ENCODE measurements around the gene ZNF407.

ZNF407 gene

DNA sequence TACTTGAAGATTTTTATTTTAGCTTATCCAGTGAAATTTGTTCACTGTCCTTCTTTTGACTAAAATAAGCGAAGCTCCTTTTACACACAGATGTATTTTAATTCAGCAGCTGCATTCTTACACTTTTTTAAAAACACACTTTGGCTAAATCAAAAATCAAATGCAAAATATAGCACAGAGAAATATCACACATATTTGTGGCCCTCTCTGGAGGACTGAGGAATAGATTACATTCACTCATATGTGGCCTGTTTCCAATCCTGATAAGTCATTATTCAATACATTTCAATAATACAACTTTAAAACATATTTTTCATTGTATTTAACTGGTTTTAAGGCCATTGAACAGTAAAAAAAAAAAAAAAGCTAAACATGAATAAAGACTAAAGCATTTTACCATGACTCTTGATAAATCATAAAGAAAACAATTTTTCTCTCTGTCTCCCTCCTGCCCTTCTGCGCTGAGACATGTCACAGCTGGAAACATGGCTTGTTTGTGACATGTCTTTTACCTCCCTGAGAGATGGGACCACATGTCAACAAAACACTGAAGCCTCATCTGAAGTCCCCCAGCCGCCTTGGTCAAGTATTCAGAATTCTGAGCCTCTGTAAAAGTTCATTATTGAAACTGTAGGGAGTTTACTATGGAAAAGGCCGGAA is 221.0 kb downstream of the ZNF407 start:
- Mint-ChIP-seq H3K36me3 (ENCODE audit: low read depth) (peaks cover 4% of the 10 kb centered on the region), H3K27ac (no peak overlapping the region), H3K4me3 (no peak overlapping the region), H3K27me3 (ENCODE audit: low read depth) (no peaks in the 10 kb centered on the region), H3K9me3 (no peaks in the 10 kb centered on the region), H3K4me1 (ENCODE audit: low read depth) (no peaks in the 10 kb centered on the region)
- DNase-seq (ENCODE audit: low spot score), result no peak

DNA sequence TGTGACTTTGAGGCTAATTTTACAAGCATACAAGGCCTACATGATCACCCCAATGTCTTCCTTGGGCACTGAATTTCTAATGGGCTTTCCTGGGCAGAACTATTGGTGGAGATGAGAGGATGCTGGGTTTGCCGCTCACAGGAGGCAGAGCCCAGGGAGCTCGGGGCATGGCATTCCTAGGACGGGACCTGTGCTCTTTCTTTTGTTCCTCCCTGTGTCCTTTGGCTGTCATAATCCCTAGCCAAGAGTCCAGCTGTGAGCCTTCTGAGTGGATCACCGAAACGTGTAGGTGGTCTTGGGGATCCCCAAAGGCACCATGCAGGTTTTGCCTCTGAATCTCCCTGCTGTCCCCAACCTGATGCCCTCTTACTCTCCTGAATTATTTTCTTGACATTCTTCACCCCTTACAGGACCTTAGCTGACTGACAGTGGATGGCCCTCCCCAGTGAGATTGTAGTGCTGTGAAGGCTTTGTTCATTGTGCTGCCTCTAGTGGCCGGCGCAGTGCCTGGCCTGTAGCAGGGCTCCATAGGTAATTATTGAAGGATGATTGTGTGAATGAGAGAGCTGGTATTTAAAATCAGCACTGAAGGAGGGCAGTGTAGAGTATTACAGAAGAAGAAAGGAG is 221.9 kb downstream of the ZNF407 start:
- no peaks in the 10 kb centered on the region for H3K27me3 Mint-ChIP-seq (ENCODE audit: low read depth)
- H3K9me3 Mint-ChIP-seq, result no peaks in the 10 kb centered on the region

DNA sequence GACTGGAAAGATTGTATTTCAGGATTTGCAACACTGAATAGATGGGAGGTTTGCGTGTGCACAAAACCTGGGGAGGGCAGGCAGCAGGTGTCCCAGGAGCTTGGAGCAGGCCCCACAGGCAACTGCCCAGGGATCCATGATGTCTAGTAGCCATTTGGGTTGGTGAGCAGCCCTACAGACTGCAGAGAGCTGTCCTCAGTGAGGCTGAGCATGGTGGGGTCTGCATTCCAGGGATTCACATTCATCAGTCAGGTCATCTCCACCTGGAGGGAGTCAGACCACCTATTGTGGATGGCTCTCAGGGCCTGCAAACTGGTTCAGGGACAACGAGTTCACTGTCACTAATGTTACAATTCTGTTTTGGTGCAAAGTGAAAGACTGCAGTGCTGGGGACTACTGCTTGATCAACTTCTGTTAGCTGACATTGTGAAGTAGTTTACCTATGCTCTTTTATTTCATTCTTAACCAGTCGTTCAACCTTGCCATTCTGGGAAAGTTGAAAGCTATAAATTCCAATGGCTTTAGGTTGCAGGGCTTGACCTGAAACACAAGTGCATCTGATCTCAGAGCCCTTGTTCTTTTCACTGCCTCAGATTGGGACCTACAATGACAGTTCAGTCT is 222.6 kb downstream of the ZNF407 start:
- no peaks in the 10 kb centered on the region for H3K27me3 Mint-ChIP-seq (ENCODE audit: low read depth)
- H3K4me1 Mint-ChIP-seq (ENCODE audit: low read depth), result no peaks in the 10 kb centered on the region
- H3K9me3 Mint-ChIP-seq, result no peaks in the 10 kb centered on the region
- peaks cover 4% of the 10 kb centered on the region for H3K36me3 Mint-ChIP-seq (ENCODE audit: low read depth)
- H3K4me3 Mint-ChIP-seq, result no peak overlapping the region
- H3K27ac Mint-ChIP-seq, result no peak overlapping the region
- no peak for DNase-seq (ENCODE audit: low spot score)

More for the DNA sequence above, 221.9 kb downstream of the ZNF407 start:
- Mint-ChIP-seq H3K36me3 (ENCODE audit: low read depth) (peaks cover 4% of the 10 kb centered on the region), H3K27ac (no peak overlapping the region), H3K4me3 (no peak overlapping the region), H3K4me1 (ENCODE audit: low read depth) (no peaks in the 10 kb centered on the region)
- no peak for DNase-seq (ENCODE audit: low spot score)

DNA sequence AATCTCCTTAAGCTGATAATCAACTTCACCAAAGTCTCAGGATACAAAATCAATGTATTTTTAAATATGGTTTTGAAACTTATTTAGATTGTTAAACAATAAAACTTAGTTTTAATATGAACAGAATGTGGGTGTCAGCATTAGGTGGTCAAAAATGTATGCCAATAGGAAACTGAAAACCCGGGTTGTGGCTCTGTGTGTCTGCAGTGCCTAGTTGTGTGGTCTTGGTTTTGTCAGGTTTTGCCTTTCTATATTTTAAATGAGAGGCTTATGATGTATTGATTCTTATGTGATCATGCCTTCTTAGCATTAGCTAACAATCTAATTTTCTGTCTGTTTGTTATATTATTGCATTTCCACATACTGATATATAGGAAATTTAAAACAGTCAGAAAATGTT is 227.8 kb downstream of the ZNF407 start:
- no peaks in the 10 kb centered on the region for H3K27me3 Mint-ChIP-seq (ENCODE audit: low read depth)
- H3K36me3 Mint-ChIP-seq (ENCODE audit: low read depth), result peaks cover 4% of the 10 kb centered on the region
- DNase-seq (ENCODE audit: low spot score), result no peak
- H3K4me3 Mint-ChIP-seq, result no peak overlapping the region
- H3K27ac Mint-ChIP-seq, result no peak overlapping the region
- H3K4me1 Mint-ChIP-seq (ENCODE audit: low read depth), result no peaks in the 10 kb centered on the region
- H3K9me3 Mint-ChIP-seq, result no peaks in the 10 kb centered on the region

DNA sequence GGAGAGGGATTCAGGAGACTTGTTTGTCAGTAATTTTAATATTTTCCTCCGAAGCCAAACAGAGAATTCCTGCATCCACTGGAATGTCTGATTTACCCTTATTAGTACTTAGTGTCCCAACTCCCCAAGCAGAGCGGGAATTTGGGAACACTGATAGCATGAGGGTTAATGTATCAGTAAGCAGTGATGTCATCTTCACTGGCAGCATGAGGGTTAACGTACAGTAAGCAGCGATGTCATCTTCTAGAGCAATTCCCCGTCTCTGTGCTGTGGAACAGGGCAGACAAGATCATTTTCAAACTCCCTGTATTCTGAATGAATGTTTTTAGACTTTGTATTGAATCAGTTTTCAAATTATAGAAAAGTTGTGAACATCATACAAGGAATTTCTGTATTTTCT is 228.9 kb downstream of the ZNF407 start:
- no peak for DNase-seq (ENCODE audit: low spot score)
- Mint-ChIP-seq H3K4me3 (no peak overlapping the region), H3K9me3 (no peaks in the 10 kb centered on the region), H3K4me1 (ENCODE audit: low read depth) (peaks cover under 1% of the 10 kb centered on the region), H3K36me3 (ENCODE audit: low read depth) (peaks cover 4% of the 10 kb centered on the region), H3K27ac (no peak overlapping the region), H3K27me3 (ENCODE audit: low read depth) (no peaks in the 10 kb centered on the region)

DNA sequence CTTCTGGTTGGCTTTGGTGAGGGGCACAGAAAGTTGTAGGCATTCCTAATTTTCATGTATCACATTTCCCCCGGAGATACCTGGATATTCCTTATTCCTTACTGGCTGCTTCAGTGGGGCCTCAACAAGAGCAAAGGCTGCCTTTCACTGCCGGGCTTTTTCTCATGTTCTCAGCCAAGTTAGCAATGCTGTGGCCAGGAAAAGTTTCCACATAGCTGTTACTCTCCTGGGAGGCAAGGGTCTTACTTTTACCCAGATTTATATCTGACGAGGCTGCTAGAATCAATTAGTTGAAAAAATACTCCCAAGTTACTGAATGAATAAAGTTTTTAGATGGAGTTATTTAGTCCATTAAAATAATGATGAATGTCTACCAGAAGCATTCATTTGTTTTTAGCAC is 230.5 kb downstream of the ZNF407 start:
- no peak for DNase-seq (ENCODE audit: low spot score)
- no peaks in the 10 kb centered on the region for H3K27me3 Mint-ChIP-seq (ENCODE audit: low read depth)
- H3K36me3 Mint-ChIP-seq (ENCODE audit: low read depth), result peaks cover 2% of the 10 kb centered on the region
- peaks cover 7% of the 10 kb centered on the region for H3K4me1 Mint-ChIP-seq (ENCODE audit: low read depth)
- no peak overlapping the region for H3K4me3 Mint-ChIP-seq
- H3K27ac Mint-ChIP-seq, result no peak overlapping the region
- H3K9me3 Mint-ChIP-seq, result no peaks in the 10 kb centered on the region

DNA sequence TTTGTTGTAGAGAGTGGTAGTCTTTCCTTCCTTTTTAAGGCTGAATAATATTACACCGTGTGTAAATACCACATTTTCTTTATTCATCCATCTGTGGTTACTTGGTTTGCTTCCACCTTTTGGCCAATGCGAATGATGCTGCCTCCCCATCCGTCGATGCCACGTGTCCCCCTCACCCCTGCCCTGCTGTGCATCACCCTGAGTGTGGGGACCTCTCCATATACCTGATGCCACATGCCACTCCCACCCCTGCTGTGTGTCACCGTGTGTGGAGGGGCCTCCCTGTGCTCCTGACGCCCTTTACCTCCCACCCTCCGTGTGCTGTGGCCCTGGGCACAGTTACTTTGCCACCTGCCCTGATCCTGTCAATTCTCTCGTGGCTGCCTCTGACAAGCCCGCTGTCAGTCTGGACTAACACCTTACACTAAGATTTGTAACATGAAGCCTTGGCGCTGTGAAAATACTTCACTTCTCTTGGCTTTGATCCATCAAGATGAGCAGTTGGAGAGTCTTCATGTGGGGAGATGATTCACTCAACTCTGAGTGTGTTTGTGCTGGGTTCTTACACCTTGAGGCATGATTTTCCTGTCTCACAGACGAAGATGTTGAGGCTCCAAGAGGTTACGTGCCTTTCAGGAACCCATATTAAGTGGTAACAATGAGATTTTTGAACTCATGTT is 234.0 kb downstream of the ZNF407 start:
- H3K9me3 Mint-ChIP-seq, result no peaks in the 10 kb centered on the region
- no peak overlapping the region for H3K4me3 Mint-ChIP-seq
- DNase-seq (ENCODE audit: low spot score), result no peak
- H3K27ac Mint-ChIP-seq, result no peak overlapping the region
- no peaks in the 10 kb centered on the region for H3K36me3 Mint-ChIP-seq (ENCODE audit: low read depth)
- H3K4me1 Mint-ChIP-seq (ENCODE audit: low read depth), result peaks cover 11% of the 10 kb centered on the region
- H3K27me3 Mint-ChIP-seq (ENCODE audit: low read depth), result no peaks in the 10 kb centered on the region

DNA sequence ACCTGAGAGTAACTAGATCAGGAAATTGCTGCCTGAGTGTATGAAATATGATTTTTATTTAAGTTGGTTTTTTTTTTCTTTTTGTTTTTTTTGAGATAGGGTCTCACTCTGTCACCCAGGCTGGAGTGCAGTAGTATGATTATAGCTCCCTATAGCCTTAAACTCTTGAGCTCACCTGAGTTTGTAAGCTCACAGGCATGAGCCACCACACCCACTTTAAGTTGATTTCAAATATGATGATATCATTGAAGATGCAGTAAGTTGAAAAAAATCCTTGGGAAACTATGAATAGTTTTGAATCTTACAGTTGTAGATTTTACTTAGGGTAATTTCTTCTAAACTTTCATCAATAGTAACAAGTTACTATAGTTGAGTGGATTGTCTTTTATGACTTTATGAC is 234.7 kb downstream of the ZNF407 start:
- Mint-ChIP-seq H3K27me3 (ENCODE audit: low read depth) (no peaks in the 10 kb centered on the region), H3K4me3 (no peak overlapping the region), H3K9me3 (no peaks in the 10 kb centered on the region), H3K4me1 (ENCODE audit: low read depth) (peaks cover 11% of the 10 kb centered on the region), H3K27ac (no peak overlapping the region), H3K36me3 (ENCODE audit: low read depth) (no peaks in the 10 kb centered on the region)
- DNase-seq (ENCODE audit: low spot score), result no peak

DNA sequence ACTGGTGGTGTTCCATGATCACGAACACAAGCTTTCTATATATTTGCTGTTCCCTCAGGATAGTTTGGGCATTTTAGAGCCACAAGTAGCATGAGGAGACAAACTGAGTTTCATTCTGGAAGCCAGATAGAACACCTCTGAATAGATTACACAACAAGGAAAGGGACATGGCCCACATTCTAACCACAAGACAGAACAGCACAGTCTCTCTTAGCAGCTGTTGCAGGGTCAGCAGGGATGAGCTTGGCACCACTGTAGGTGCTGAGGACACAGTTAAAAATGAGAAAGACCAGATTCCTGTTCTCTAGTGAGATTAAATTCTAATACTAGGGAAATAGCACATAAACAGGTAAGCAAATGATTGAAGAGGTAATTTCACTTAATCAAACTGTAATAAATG is 235.3 kb downstream of the ZNF407 start:
- Mint-ChIP-seq H3K27ac (no peak overlapping the region), H3K4me3 (no peak overlapping the region), H3K4me1 (ENCODE audit: low read depth) (peaks cover 14% of the 10 kb centered on the region), H3K36me3 (ENCODE audit: low read depth) (no peaks in the 10 kb centered on the region), H3K27me3 (ENCODE audit: low read depth) (no peaks in the 10 kb centered on the region), H3K9me3 (no peaks in the 10 kb centered on the region)
- DNase-seq (ENCODE audit: low spot score), result no peak

DNA sequence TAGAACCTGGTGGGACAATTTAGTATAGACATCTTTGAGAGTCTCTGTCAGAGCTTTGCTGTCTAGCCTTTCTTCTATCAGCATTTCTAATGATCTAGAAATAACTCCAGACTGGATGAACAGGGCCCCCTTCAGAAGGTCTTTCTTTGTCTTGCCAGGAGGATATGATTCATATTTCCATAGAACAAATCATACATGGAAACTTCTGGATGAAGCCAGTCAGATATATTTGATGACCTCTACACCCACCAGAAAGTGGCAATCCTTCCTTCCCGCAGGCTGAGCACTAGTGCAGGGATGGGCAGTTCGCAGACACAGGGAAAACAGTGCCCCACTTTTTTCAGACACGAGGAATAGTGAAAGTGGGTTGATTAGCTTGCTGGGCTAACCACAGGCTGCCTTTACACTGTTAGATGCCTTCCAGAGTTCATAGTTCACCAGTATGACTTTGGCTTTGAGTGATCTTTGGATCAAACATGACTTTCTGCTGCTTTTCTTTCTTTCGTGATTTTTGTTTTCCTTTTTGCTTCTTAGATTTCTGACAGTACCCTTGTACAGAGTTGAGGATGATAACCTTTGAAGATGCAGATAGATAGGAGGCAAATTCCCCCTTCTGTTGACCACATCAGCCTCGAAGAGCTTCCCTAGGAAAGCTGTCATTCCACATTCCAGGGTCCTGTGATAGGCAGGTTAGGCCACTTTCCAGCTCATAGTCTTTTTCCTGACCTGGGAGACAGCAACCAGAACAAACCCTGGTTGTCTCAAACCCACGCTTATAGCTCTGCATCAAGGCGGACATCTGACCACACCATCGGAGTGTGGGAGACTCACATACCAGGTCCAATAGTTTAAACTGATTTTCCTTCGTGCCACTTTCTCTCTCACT is 237.0 kb downstream of the ZNF407 start:
- H3K4me3 Mint-ChIP-seq, result no peak overlapping the region
- no peaks in the 10 kb centered on the region for H3K27me3 Mint-ChIP-seq (ENCODE audit: low read depth)
- DNase-seq (ENCODE audit: low spot score), result no peak
- no peaks in the 10 kb centered on the region for H3K9me3 Mint-ChIP-seq
- peaks cover 23% of the 10 kb centered on the region for H3K4me1 Mint-ChIP-seq (ENCODE audit: low read depth)
- no peak overlapping the region for H3K27ac Mint-ChIP-seq
- H3K36me3 Mint-ChIP-seq (ENCODE audit: low read depth), result no peaks in the 10 kb centered on the region

DNA sequence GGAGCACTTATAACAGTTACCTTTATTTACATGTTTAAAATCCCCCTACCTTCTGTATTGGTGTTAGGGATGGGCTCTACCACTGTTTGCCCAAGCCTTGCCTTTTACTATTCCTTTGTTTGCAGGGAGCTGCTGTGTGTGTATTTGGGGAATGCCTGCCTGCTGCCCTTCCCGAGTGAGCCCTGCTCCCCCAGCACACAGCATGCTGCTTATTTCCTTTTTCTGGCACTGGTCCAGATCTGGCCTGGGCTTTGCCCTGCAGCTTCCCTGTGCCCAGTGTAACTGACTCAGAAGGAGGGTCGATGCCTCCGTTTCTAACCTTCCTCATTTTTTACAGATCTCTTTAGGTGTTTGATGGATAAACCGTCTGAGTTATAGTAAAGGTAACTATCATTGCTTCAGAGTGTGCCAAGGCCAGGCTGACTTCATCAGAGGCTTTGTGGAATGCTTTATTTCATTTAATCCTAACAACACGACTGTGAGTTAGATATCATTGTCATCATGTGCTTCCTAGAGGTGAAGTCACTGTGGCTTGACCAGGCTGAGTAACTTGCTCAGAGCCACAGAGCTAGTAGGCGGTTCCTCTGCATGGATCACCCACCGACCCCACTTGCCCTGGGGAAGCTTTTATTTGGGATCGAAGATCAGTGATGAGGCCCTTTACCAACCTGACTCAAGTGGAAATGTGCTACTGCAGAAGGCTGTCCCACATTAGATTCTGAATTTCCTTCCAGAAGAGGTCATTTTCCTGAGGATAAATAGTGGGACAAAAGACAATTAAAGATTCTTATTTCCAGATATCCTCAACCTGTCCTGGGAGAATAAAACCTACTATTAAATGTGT is 238.8 kb downstream of the ZNF407 start:
- peaks cover 35% of the 10 kb centered on the region for H3K4me1 Mint-ChIP-seq (ENCODE audit: low read depth)

DNA sequence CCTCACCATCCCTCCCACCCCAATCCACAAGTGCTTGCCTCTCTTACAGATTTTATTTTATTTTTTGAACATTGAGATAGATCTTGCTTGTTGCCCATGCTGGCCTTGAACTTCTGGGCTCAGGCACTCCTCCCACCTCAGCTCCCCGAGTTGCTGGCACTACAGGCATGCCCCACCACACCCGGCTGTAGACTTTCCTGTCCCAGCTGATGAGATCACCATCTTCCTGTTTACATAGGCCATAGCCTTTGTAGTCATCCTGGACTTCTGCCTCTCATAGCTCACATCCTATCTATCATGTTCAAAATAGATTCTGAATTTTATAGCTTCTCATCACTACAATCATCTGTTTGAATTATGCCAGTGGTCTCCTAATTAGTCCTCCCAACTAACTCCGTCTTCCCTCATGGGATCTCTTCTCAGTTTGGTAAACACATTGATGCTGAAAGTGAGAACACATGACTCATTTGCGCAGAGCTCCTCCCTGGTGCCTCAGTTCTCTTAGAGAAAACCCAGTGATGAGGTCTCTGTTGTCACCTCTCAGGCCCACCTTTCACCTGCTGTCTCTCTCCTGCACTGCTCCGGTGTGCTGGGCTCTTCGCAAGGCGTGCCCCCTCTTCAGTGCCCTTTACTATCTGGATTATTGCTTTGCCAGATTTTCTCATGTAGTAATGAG is 243.0 kb downstream of the ZNF407 start:
- peak overlapping the region; percentile 73 for H3K27ac Mint-ChIP-seq
- no peak for DNase-seq (ENCODE audit: low spot score)
- peaks cover 26% of the 10 kb centered on the region for H3K4me1 Mint-ChIP-seq (ENCODE audit: low read depth)
- peaks cover 3% of the 10 kb centered on the region for H3K36me3 Mint-ChIP-seq (ENCODE audit: low read depth)
- H3K9me3 Mint-ChIP-seq, result no peaks in the 10 kb centered on the region
- H3K27me3 Mint-ChIP-seq (ENCODE audit: low read depth), result no peaks in the 10 kb centered on the region
- peak overlapping the region; percentile 42 for H3K4me3 Mint-ChIP-seq

More for the DNA sequence above, 238.8 kb downstream of the ZNF407 start:
- H3K9me3 Mint-ChIP-seq, result no peaks in the 10 kb centered on the region
- H3K36me3 Mint-ChIP-seq (ENCODE audit: low read depth), result peaks cover 3% of the 10 kb centered on the region
- no peak overlapping the region for H3K4me3 Mint-ChIP-seq
- H3K27ac Mint-ChIP-seq, result no peak overlapping the region
- no peaks in the 10 kb centered on the region for H3K27me3 Mint-ChIP-seq (ENCODE audit: low read depth)
- DNase-seq (ENCODE audit: low spot score), result no peak

All from T-helper 2 cell treated with Interferon-gamma antibody and Interleukin-4, amounts not matched to agents 5 μg/mL and 100 μg/mL, for 36 hours (primary cell).